ENCODE data around the gene SORL1. TPM values are rescaled to one million over a fixed set of nuclear protein-coding genes. Genes with fewer than 3 reads are reported as not detected.

The SORL1 gene
- total RNA-seq, 1 donor from 2014 or later: 13.8 TPM

GRCh38 chr11:121553806-121554205 lies 101.7 kb downstream of the SORL1 start:
- DNase-seq (ENCODE audit: low read depth, low spot score): no peak
- no peaks in the 10 kb centered on the region for H3K9me3 Mint-ChIP-seq
- H3K36me3 Mint-ChIP-seq (ENCODE audit: low read depth): peaks cover 6% of the 10 kb centered on the region
- TF ChIP-seq CTCF (conservative IDR thresholded peaks at IDR 0.05): no peak
- peaks cover 46% of the 10 kb centered on the region for H3K4me1 Mint-ChIP-seq
- no peak overlapping the region for H3K4me3 Mint-ChIP-seq
- H3K27ac Mint-ChIP-seq (ENCODE audit: unreplicated experiment): no peak overlapping the region
- no peaks in the 10 kb centered on the region for H3K27me3 Mint-ChIP-seq (ENCODE audit: low read depth)

GRCh38 chr11:121554552-121554951 lies 102.4 kb downstream of the SORL1 start:
- Mint-ChIP-seq H3K27ac (ENCODE audit: unreplicated experiment) (no peak overlapping the region), H3K9me3 (no peaks in the 10 kb centered on the region), H3K4me1 (peaks cover 46% of the 10 kb centered on the region), H3K36me3 (ENCODE audit: low read depth) (peaks cover 6% of the 10 kb centered on the region), H3K4me3 (no peak overlapping the region), H3K27me3 (ENCODE audit: low read depth) (no peaks in the 10 kb centered on the region)
- no peak for DNase-seq (ENCODE audit: low read depth, low spot score)
- no peak for TF ChIP-seq CTCF (conservative IDR thresholded peaks at IDR 0.05)

GRCh38 chr11:121555121-121555520 lies 103.0 kb downstream of the SORL1 start:
- Mint-ChIP-seq H3K9me3 (no peaks in the 10 kb centered on the region), H3K36me3 (ENCODE audit: low read depth) (peaks cover 6% of the 10 kb centered on the region), H3K27me3 (ENCODE audit: low read depth) (no peaks in the 10 kb centered on the region), H3K4me3 (no peak overlapping the region), H3K27ac (ENCODE audit: unreplicated experiment) (peak overlapping the region; percentile 69), H3K4me1 (peaks cover 46% of the 10 kb centered on the region)
- no peak for TF ChIP-seq CTCF (conservative IDR thresholded peaks at IDR 0.05)
- no peak for DNase-seq (ENCODE audit: low read depth, low spot score)

GRCh38 chr11:121556937-121557336 lies 104.8 kb downstream of the SORL1 start:
- Mint-ChIP-seq H3K27ac (ENCODE audit: unreplicated experiment) (no peak overlapping the region), H3K4me3 (no peak overlapping the region), H3K4me1 (peaks cover 33% of the 10 kb centered on the region), H3K36me3 (ENCODE audit: low read depth) (peaks cover 6% of the 10 kb centered on the region), H3K9me3 (no peaks in the 10 kb centered on the region), H3K27me3 (ENCODE audit: low read depth) (no peaks in the 10 kb centered on the region)
- DNase-seq (ENCODE audit: low read depth, low spot score): no peak
- no peak for TF ChIP-seq CTCF (conservative IDR thresholded peaks at IDR 0.05)

- Mint-ChIP-seq H3K36me3 (ENCODE audit: low read depth) (peaks cover 6% of the 10 kb centered on the region), H3K9me3 (no peaks in the 10 kb centered on the region), H3K4me1 (peaks cover 28% of the 10 kb centered on the region), H3K27me3 (ENCODE audit: low read depth) (no peaks in the 10 kb centered on the region), H3K27ac (ENCODE audit: unreplicated experiment) (no peak overlapping the region), H3K4me3 (no peak overlapping the region)
- TF ChIP-seq CTCF (conservative IDR thresholded peaks at IDR 0.05): no peak
- no peak for DNase-seq (ENCODE audit: low read depth, low spot score)
Observed at GRCh38 chr11:121557348-121557747, 105.2 kb downstream of the SORL1 start.

Measured in neural crest cell (in vitro differentiated cells).